SU-DHL-6 (cell line): ENCODE results near the gene RGMB.

Source experiments
- H2AFZ ChIP-seq: fragments of 200-600 bp; sonication (generic); 2 replicates; pipeline ENCODE4 v1.6.1; 2014; ENCODE audit warnings: low read depth, mild to moderate bottlenecking, moderate library complexity, mixed read lengths, antibody characterized with exemption, low read length; ENCODE audit not compliant: severe bottlenecking
- H3F3A ChIP-seq: fragments of 200-600 bp; shearing (Covaris generic); 2 replicates; pipeline ENCODE4 v1.6.0; 2016; ENCODE audit warnings: antibody characterized with exemption, mild to moderate bottlenecking; ENCODE audit not compliant: insufficient read depth
- H3K27ac ChIP-seq: fragments of 200-600 bp; sonication (generic); 2 replicates; pipeline ENCODE4 v1.5.1; 2016; ENCODE audit warnings: low read depth, mild to moderate bottlenecking, low read length, moderate library complexity, mixed read lengths
- H3K27me3 ChIP-seq: fragments of 200-600 bp; sonication (generic), shearing (Covaris generic); 2 replicates; pipeline ENCODE4 v1.6.0; 2014; ENCODE audit warnings: mild to moderate bottlenecking, low read length
- H3K36me3 ChIP-seq: fragments of 200-600 bp; sonication (generic); 2 replicates; pipeline ENCODE4 v1.6.1; 2014; ENCODE audit warnings: mild to moderate bottlenecking, low read length, mixed read lengths
- H3K4me2 ChIP-seq: fragments of 300-600, 200-600 bp; shearing (Covaris generic), sonication (generic); 2 replicates; pipeline ENCODE4 v1.6.0; 2014; ENCODE audit warnings: low read length, low read depth, mild to moderate bottlenecking; ENCODE audit not compliant: poor library complexity, severe bottlenecking
- H3K4me3 ChIP-seq: fragments of 200-600 bp; sonication (generic); 2 replicates; pipeline ENCODE4 v1.5.1; 2014; ENCODE audit warnings: antibody characterized with exemption, low read length, mild to moderate bottlenecking, mixed read lengths; ENCODE audit not compliant: insufficient read depth, poor library complexity, severe bottlenecking
- H3K79me2 ChIP-seq: fragments of 200-600 bp; sonication (generic); 2 replicates; pipeline ENCODE4 v1.6.1; 2014; ENCODE audit warnings: mild to moderate bottlenecking, low read length, moderate library complexity; ENCODE audit not compliant: insufficient read depth
- H3K9ac ChIP-seq: fragments of 200-600 bp; sonication (generic); 2 replicates; pipeline ENCODE4 v1.7.0; 2014; ENCODE audit warnings: mild to moderate bottlenecking, low read length
- H3K9me2 ChIP-seq: fragments of 200-600 bp; sonication (generic); replicated peaks from 2 replicates; pipeline ENCODE4 v1.6.1; 2014; ENCODE audit warnings: low read length; ENCODE audit not compliant: insufficient read depth
- H3K9me3 ChIP-seq: fragments of 200-600 bp; sonication (generic); 2 replicates; pipeline ENCODE4 v1.6.1; 2014; ENCODE audit warnings: low read length, mixed read lengths; ENCODE audit not compliant: insufficient read depth
- H4K20me1 ChIP-seq: fragments of 200-600 bp; sonication (generic); 2 replicates; pipeline ENCODE4 v1.6.1; 2014; ENCODE audit warnings: low read depth, mild to moderate bottlenecking, antibody characterized with exemption, low read length, moderate library complexity, mixed read lengths
- EZH2phosphoT487 ChIP-seq: fragments of 200-600 bp; sonication (generic), shearing (Covaris generic); conservative IDR thresholded peaks from 2 replicates; pipeline ENCODE4 v1.6.1; 2018; ENCODE audit warnings: mild to moderate bottlenecking, antibody characterized with exemption, low read length, moderate library complexity, mixed read lengths
- TF ChIP-seq, protein P1 (sequence below): fragments of 200-600 bp; sonication (generic); IDR thresholded peaks from one replicate; pipeline ENCODE4 v1.5.1; 2017; ENCODE audit warnings: antibody characterized with exemption, mild to moderate bottlenecking, low read length, moderate library complexity; ENCODE audit not compliant: insufficient read depth, poor library complexity, severe bottlenecking

RGMB gene

DNA sequence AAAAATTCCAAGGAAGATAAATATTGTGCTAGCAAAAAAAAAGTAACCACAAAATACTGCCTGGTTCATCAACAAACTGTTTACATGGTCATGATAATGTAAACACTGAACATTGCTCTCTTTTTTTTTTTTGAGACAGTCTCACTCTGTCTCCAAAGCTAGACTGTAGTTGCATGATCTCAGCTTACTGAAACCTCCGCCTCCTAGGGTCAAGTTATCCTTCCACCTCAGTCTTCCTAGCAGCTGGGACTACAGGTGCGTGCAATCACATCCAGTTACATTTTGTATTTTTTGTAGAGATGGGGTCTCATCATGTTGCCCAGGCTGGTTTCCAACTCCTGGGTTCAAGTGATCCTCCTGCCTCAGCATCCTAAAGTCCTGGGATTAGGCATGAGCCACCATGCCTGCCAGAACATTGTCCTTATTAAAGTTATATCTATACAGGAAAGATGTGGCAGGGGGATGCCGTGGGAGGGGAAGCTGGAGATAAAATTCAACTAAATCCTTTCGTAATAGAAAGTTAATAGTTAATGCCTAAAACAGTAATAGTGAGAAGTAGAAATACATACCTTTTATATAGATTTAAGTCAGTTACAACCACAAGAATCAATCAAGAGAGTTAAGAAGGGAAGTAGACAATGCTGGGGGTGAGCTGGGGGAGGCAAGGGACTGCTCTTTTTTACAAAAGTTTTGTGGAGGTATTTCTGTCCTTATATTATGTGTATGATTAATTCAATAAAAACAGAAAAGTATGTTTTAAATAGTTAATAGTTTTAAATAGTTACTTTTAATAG lies 52.3 kb downstream of the RGMB start:
- Histone ChIP-seq H3K27ac (no peak overlapping the region), H3K27me3 (no peaks in the 10 kb centered on the region), H2AFZ (no peak overlapping the region), H3K9ac (no peak overlapping the region), H3F3A (no peaks in the 10 kb centered on the region), H4K20me1 (no peaks in the 10 kb centered on the region), H3K4me3 (no peak overlapping the region), H3K4me2 (no peak overlapping the region), H3K9me2 (no peaks in the 10 kb centered on the region), H3K9me3 (no peaks in the 10 kb centered on the region), H3K79me2 (no peaks in the 10 kb centered on the region), H3K36me3 (no peaks in the 10 kb centered on the region)
- TF ChIP-seq, protein P1, sequence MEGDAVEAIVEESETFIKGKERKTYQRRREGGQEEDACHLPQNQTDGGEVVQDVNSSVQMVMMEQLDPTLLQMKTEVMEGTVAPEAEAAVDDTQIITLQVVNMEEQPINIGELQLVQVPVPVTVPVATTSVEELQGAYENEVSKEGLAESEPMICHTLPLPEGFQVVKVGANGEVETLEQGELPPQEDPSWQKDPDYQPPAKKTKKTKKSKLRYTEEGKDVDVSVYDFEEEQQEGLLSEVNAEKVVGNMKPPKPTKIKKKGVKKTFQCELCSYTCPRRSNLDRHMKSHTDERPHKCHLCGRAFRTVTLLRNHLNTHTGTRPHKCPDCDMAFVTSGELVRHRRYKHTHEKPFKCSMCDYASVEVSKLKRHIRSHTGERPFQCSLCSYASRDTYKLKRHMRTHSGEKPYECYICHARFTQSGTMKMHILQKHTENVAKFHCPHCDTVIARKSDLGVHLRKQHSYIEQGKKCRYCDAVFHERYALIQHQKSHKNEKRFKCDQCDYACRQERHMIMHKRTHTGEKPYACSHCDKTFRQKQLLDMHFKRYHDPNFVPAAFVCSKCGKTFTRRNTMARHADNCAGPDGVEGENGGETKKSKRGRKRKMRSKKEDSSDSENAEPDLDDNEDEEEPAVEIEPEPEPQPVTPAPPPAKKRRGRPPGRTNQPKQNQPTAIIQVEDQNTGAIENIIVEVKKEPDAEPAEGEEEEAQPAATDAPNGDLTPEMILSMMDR = no peak
- TF ChIP-seq EZH2phosphoT487 = no peak

DNA sequence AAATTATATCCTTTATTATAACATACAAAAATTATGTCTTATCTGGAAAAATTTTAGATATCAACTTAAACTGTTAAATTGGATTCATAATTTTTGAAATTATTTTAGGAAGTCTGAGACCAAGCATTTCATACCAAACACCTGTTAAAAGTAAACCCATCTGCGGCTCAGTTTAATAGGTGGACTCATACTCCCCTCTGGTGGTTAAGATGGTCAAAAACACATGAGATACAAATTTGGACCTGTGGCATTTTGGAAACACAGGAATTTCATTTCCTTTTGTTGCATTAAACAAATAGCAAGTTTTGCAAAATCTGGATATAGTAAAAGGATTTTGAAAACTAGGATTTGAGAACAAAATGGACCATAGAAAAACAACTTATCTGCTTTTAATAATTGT lies 53.7 kb downstream of the RGMB start:
- H3K4me2 ChIP-seq = no peak overlapping the region
- H3K9me3 ChIP-seq = no peaks in the 10 kb centered on the region
- no peak overlapping the region for H3K9ac ChIP-seq
- no peak overlapping the region for H3K4me3 ChIP-seq
- no peaks in the 10 kb centered on the region for H4K20me1 ChIP-seq
- no peak overlapping the region for H2AFZ ChIP-seq
- H3F3A ChIP-seq = no peaks in the 10 kb centered on the region
- H3K79me2 ChIP-seq = no peaks in the 10 kb centered on the region
- H3K36me3 ChIP-seq = no peaks in the 10 kb centered on the region
- H3K9me2 ChIP-seq = no peaks in the 10 kb centered on the region
- H3K27ac ChIP-seq = no peak overlapping the region
- no peaks in the 10 kb centered on the region for H3K27me3 ChIP-seq
- TF ChIP-seq, protein P1 = peak; percentile 37
- no peak for TF ChIP-seq EZH2phosphoT487

DNA sequence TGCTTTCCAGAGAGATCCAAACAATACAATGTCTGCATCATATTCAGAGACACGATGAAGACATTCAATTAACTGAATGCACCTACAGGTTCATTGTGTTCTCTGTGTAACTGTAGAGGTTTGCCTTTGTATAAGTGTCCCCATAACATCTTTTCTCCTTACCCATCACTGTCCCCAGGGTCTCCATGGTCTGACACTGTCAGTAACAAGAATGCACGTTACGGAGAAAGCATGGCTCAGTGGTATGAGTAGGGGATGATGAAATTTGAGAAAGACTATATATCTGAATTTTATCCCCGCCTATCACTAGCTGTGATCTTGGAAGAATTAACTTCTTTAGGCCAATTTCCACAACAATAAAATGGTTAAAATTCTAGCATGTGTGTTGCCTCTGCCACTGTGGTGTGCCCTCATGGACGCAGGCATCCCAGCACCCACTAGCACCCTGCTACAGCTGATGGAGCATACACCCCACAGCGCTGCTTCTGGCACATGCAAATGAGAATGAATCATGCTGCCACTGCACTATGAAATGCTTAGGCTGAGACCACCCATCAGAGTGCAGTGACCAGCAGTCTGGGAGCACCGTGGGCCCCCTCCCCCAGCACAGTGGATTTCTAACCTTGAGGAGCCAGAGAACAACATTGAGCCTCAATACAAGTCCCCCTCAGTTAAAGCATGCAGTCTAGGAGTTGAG lies 54.3 kb downstream of the RGMB start:
- Histone ChIP-seq H2AFZ (no peak overlapping the region), H3K4me3 (no peak overlapping the region), H4K20me1 (no peaks in the 10 kb centered on the region), H3F3A (no peaks in the 10 kb centered on the region), H3K4me2 (no peak overlapping the region), H3K9me3 (no peaks in the 10 kb centered on the region), H3K9me2 (no peaks in the 10 kb centered on the region), H3K36me3 (no peaks in the 10 kb centered on the region), H3K79me2 (no peaks in the 10 kb centered on the region), H3K27me3 (no peaks in the 10 kb centered on the region), H3K9ac (no peak overlapping the region), H3K27ac (no peak overlapping the region)
- no peak for TF ChIP-seq EZH2phosphoT487
- TF ChIP-seq, protein P1 = no peak
